ENCODE results near the gene TAMM41.
"Not testable (repeated sequence)": the region's sequence is repeated elsewhere in the genome, so short reads cannot be mapped to it uniquely, and the experiment has no call there.

TAMM41 gene

DNA sequence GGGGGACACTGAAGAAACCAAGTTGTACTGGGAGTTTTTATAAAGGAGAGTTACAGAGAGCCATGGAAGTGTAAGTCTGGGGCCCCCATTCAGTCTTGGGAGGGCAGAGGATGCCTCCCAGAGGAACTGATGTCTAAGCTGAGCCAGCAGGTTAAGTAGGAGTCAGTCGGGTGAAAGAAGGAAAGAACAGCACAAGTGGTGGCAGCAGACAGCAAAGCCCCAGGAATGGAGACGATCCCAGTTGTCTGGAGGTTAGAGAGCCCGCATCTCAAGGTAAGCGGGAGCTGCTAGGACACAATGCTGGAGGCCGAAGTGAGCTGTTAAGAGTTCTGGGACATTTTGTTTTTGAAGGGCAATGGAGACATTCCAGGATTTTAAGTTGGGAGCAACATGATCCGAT, 88.8 kb downstream of the TAMM41 start:
- FAIRE-seq, result no peak

DNA sequence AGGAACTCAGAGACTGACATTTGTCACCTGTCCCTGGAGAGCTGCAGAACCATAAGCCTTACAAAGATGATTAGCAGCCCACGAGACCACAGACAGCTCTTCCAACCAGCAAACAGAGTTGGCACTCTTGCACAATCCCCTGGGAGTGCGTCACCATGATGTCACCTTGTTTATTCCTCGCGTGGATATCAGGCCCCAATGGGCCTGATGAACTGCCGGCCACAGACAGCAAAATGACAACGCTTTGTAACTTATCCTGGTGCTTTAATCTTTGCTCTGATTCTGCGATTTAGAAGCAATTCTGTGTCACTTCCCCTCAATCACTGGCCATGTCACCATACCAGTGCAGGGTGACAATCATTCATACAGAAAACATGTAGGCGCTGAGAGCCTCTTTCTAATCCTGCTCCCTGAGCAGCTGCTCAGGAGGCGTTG, 89.2 kb downstream of the TAMM41 start:
- FAIRE-seq, result no peak

DNA sequence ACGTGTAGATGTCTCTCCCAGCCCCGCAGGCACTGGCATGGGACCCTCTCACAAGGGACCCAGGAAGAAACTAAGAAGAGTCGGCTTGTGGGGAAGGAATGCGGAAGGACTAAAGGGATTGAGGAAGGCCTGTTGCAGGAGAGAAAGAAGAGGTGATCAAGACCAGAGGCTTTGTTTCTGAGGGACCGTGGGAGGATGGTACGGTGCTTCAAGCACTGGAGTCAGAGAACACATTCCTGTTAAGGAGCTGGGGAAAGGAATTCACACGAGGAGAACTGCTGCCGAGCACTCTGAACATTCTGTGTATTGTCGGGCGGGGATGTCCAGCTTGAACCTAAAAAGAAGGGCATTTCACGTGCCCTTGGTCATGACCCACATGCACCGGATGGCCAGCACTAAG, 91.4 kb downstream of the TAMM41 start:
- no peak for FAIRE-seq

DNA sequence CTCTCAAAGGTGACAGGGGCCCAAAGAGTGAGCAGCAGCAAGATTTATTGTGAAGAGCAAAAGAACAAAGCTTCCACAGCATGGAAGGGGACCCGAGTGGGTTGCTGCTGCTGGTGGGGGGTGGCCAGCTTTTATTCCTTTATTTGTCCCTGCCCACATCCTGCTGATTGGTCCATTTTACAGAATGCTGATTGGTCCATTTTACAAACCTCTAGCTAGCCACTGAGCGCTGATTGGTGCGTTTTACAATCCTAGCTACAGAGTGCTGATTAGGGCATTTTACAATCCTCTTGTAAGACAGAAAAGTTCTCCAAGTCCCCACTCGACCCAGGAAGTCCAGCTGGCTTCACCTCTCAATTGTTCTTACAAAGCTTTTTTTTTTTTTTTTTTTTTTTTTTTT, 94.4 kb downstream of the TAMM41 start:
- not testable (repeated sequence) for FAIRE-seq

DNA sequence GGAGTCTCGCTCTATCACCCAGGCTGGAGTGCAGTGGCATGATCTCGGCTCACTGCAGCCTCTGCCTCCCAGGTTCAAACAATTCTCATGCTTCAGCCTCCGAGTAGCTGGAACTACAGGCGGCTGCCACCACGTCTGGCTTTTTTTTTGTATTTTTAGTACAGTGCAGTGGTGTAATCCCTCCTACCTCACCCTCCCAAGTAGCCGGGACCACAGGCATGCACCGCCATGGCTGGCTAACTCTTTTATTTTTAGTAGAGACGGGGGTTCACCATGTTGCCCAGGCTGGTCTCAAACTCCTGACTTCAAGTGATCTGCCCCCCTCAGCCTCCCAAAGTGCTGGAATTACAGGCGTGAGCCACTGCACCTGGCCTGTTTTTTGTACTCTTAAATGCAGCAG, 98.4 kb downstream of the TAMM41 start:
- not testable (repeated sequence) for FAIRE-seq

Data from A204.1 (cell line).